Neural cell (in vitro differentiated cells): ENCODE data around the gene NCKAP5.

Source experiments
- CTCF ChIP-seq: fragments of 450-650 bp; IDR thresholded peaks from 2 replicates; pipeline ENCODE4 v1.5.1; 2014; ENCODE audit warnings: antibody characterized with exemption, mild to moderate bottlenecking, moderate library complexity; ENCODE audit not compliant: poor library complexity, severe bottlenecking
- MXI1 ChIP-seq: fragments of 450-650 bp; conservative IDR thresholded peaks from 2 replicates; pipeline ENCODE4 v1.6.1; 2014; ENCODE audit warnings: antibody characterized with exemption, mild to moderate bottlenecking; ENCODE audit not compliant: poor library complexity, severe bottlenecking
- SMC3 ChIP-seq: fragments of 450-650 bp; conservative IDR thresholded peaks from 2 replicates; pipeline ENCODE4 v1.6.1; 2014; ENCODE audit warnings: antibody characterized with exemption, mild to moderate bottlenecking, moderate library complexity; ENCODE audit not compliant: poor library complexity

- no peak for TF ChIP-seq CTCF
- TF ChIP-seq MXI1, result no peak
- no peak for TF ChIP-seq SMC3
Observed at GRCh38 chr2:132923787-132924186, 644.5 kb downstream of the NCKAP5 start.
